T-cell (primary cell): ENCODE data around the gene ZIC2. TPM values are rescaled to one million over a fixed set of nuclear protein-coding genes. Genes with fewer than 3 reads are reported as not detected.
"Not testable (repeated sequence)": the region's sequence is repeated elsewhere in the genome, so short reads cannot be mapped to it uniquely, and the experiment has no call there.

Experiments used
- ATAC-seq, 4 experiments: fragments of 200-7000 bp in 3 of 4; fragments of 150-1000 bp in 1 of 4; cut with Tn5 transposase; replicated peaks in 1 of 4; 1 replicate in 3 of 4; 2 replicates in 1 of 4; pipeline ENCODE4 v1.10.0; 2021; ENCODE audit warnings: moderate library complexity in 3 of 4, mild to moderate bottlenecking in 2 of 4, moderate number of reproducible peaks in 1 of 4
- CTCF ChIA-PET, 2 donors: fragments of 300-600 bp; sonication (Branson Sonifier 250); formaldehyde crosslinking; loops; one replicate each; lab custom pipeline; 2022; ENCODE audit warnings: antibody characterized with exemption in 2 of 2; lab: Charles Lee
- POLR2A ChIA-PET, 2 donors: fragments of 300-600 bp; sonication (Branson Sonifier 250); formaldehyde crosslinking; loops; one replicate each; lab custom pipeline; 2022; ENCODE audit warnings: antibody characterized with exemption in 2 of 2; lab: Charles Lee
- DNase-seq, 35 experiments: peaks; one replicate each; pipeline versions ENCODE4 v3.0.0 to v3.0.0-alpha.2; 2013 to 2023
- H3K27ac ChIP-seq: one replicate; pipeline ENCODE4 v1.5.1; 2013; ENCODE audit warnings: low read length
- H3K27me3 ChIP-seq, 2 experiments: replicated peaks in 1 of 2; 1 replicate in 1 of 2; 2 replicates in 1 of 2; pipeline versions ENCODE4 v1.6.1 to v1.7.0; 2013; ENCODE audit warnings: low read length in 1 of 2, mixed read lengths in 1 of 2; ENCODE audit not compliant: control insufficient read depth in 2 of 2, insufficient read depth in 2 of 2; ENCODE audit errors: extremely low read depth in 1 of 2
- H3K36me3 ChIP-seq, 2 donors: 1 replicate in 1 of 2; 2 replicates in 1 of 2; pipeline versions ENCODE4 v1.6.1 to v1.7.0; 2013; ENCODE audit warnings: low read length in 1 of 2; ENCODE audit not compliant: control insufficient read depth in 2 of 2, insufficient read depth in 1 of 2; ENCODE audit errors: extremely low read depth in 1 of 2
- H3K4me1 ChIP-seq, 2 experiments: 1 replicate in 1 of 2; 2 replicates in 1 of 2; pipeline versions ENCODE4 v1.6.1 to v1.7.0; 2013; ENCODE audit warnings: low read length in 2 of 2, mixed read lengths in 1 of 2; ENCODE audit not compliant: insufficient read depth in 2 of 2, control insufficient read depth in 1 of 2; ENCODE audit errors: extremely low read depth in 1 of 2
- H3K4me3 ChIP-seq, 2 donors: 1 replicate in 1 of 2; 2 replicates in 1 of 2; pipeline versions ENCODE4 v1.5.1 to v1.7.0; 2013; ENCODE audit warnings: mild to moderate bottlenecking in 2 of 2, low read length in 1 of 2, moderate library complexity in 1 of 2; ENCODE audit not compliant: control insufficient read depth in 1 of 2; ENCODE audit errors: extremely low read depth in 1 of 2
- H3K9me3 ChIP-seq: 2 replicates; pipeline ENCODE4 v1.7.0; 2013
- H3K27ac Mint-ChIP-seq, 2 donors: one replicate each; pipeline ENCODE4 v1.8.0; 2020 to 2021; ENCODE audit warnings: mild to moderate bottlenecking in 2 of 2, mixed read lengths in 2 of 2
- H3K27me3 Mint-ChIP-seq, 2 donors: one replicate each; pipeline ENCODE4 v1.8.0; 2021 to 2022; ENCODE audit warnings: mixed read lengths in 2 of 2
- H3K36me3 Mint-ChIP-seq: one replicate; pipeline ENCODE4 v1.8.0; 2021; ENCODE audit warnings: mixed read lengths
- H3K4me1 Mint-ChIP-seq, 3 donors: one replicate each; pipeline ENCODE4 v1.8.0; 2020 to 2022; ENCODE audit warnings: mixed read lengths in 3 of 3, mild to moderate bottlenecking in 1 of 3
- H3K4me3 Mint-ChIP-seq, 3 donors: one replicate each; pipeline ENCODE4 v1.8.0; 2020 to 2022; ENCODE audit warnings: mild to moderate bottlenecking in 3 of 3, mixed read lengths in 3 of 3, moderate library complexity in 3 of 3
- H3K9me3 Mint-ChIP-seq, 3 donors: one replicate each; pipeline ENCODE4 v1.8.0; 2020 to 2022; ENCODE audit warnings: mixed read lengths in 3 of 3
- WGBS: methylation state at CpG from one replicate; pipeline ENCODE4 v1.1.5; 2013; ENCODE audit warnings: missing lambda C conversion rate; ENCODE audit not compliant: insufficient coverage; 5-methylcytosine and 5-hydroxymethylcytosine counted together
- total RNA-seq, 35 experiments: library from RNA in 6 of 35; stranded (reverse) in 6 of 35; fragments of 120-200 nt in 1 of 35; gene quantifications; one replicate each; pipeline versions ENCODE4 v1.2.1 to v1.2.4 and lab custom pipeline; 2013 to 2026

Gene ZIC2
- total RNA-seq, 5 donors from 2014 or later (not counting 1 experiment from before 2014, with no cell fraction given), result 0.10 to 0.88 (median 0.85) TPM; not detected in 2

DNA sequence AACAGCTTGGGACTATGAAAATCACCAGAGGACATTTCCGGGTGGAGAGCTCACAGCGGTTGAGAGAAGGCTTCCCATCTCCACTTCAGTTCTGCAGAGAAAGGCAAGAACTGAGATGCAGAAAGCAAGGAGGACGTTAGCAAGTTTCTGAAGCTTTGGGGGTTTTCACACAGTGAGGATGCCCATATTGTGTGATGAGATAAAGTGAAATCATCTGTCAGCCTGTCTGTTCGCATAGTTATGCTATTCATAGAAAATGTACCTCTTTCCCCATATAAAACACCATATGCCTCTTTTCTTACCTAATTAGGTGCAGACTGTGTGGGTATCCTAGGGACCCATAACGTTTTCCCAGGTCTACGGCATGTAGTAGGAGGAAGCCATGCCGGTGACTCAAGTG, 37.5 kb upstream of the ZIC2 start:
- Histone ChIP-seq H3K36me3 (no peaks in the 10 kb centered on the region), H3K27ac (no peak overlapping the region), H3K9me3 (no peaks in the 10 kb centered on the region), H3K4me1 (no peaks in the 10 kb centered on the region), H3K4me3 (no peak overlapping the region), H3K27me3 (peaks cover 0 to 61% of the 10 kb centered on the region in 2 experiments)
- no peak overlapping the region for H3K27ac Mint-ChIP-seq
- H3K36me3 Mint-ChIP-seq, result no peaks in the 10 kb centered on the region
- POLR2A ChIA-PET, result interaction anchor here in 1 of 2 donors (0.6 kb wide), 1 partner anchor 242 kb away, joined by 3 read pairs; no protein-coding TSS in a partner anchor
- CTCF ChIA-PET, result no interaction called here
- H3K4me3 Mint-ChIP-seq, result no peak overlapping the region
- no CpG with 5 or more reads among the region's 7 CpGs for WGBS
- no peaks in the 10 kb centered on the region for H3K9me3 Mint-ChIP-seq
- DNase-seq (no peak), ATAC-seq (no peak)
- H3K27me3 Mint-ChIP-seq, result peaks cover 53 to 65% of the 10 kb centered on the region in 2 donors
- no peaks in the 10 kb centered on the region for H3K4me1 Mint-ChIP-seq

DNA sequence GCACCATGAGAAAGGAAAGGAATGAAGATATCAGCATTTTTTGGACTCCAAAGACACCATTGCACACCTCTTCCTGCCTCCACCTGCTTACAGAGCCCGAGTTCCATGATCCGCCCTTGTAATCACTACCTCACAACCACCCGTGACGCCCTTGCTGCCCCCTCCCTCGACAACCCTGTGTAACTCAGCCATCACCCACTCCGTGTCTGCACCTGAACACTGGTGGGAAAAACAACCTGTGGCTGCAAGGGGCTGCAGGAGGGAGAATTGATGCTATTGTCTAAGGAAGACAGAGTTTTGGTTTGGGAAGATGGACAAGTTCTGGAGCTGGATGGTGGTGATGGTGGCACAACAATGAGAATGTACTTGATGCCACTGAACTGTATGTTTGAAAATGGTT, 37.0 kb upstream of the ZIC2 start:
- WGBS, result 83% methylated on average over 2 of the region's 6 CpGs
- ATAC-seq, result no peak
- POLR2A ChIA-PET, result interaction anchor here in 1 of 2 donors (0.6 kb wide), 1 partner anchor 241 kb away, joined by 3 read pairs; no protein-coding TSS in a partner anchor

DNA sequence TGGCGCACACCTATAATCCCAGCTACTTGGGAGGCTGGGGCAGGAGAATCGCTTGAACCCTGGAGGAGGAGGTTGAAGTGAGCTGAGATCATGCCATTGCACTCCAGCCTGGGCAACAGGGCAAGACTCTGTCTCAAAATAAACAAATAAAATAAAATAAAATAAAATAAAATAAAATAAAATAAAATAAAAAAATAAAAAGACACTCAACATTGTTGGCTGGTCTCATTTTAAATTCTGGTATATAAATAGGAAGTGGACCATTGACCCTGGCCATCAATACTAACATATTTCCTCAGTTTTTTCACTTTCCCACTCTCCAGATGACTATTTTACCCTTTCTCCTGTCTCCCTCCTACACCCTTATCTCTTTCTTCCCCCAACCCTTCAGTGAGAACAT, 36.1 kb upstream of the ZIC2 start:
- H3K4me1 Mint-ChIP-seq, H3K4me3 ChIP-seq, POLR2A ChIA-PET, H3K27ac Mint-ChIP-seq, H3K4me3 Mint-ChIP-seq, H3K9me3 ChIP-seq, CTCF ChIA-PET, ATAC-seq, H3K4me1 ChIP-seq, H3K27ac ChIP-seq, DNase-seq, H3K9me3 Mint-ChIP-seq, H3K36me3 ChIP-seq, H3K36me3 Mint-ChIP-seq: not testable (repeated sequence)
- peaks cover 61 to 70% of the 10 kb centered on the region in 2 donors for H3K27me3 Mint-ChIP-seq
- WGBS, result no CpG with 5 or more reads among the region's 2 CpGs
- H3K27me3 ChIP-seq, result peaks cover 0 to 61% of the 10 kb centered on the region in 2 experiments

More for the DNA sequence above, 37.0 kb upstream of the ZIC2 start:
- Mint-ChIP-seq H3K9me3 (no peaks in the 10 kb centered on the region), H3K27ac (no peak overlapping the region), H3K4me1 (no peaks in the 10 kb centered on the region), H3K36me3 (no peaks in the 10 kb centered on the region), H3K4me3 (no peak overlapping the region), H3K27me3 (peaks cover 58 to 70% of the 10 kb centered on the region in 2 donors)
- Histone ChIP-seq H3K4me3 (no peak overlapping the region), H3K36me3 (no peaks in the 10 kb centered on the region), H3K27ac (no peak overlapping the region), H3K27me3 (peaks cover 0 to 62% of the 10 kb centered on the region in 2 experiments), H3K9me3 (no peaks in the 10 kb centered on the region), H3K4me1 (no peaks in the 10 kb centered on the region)
- CTCF ChIA-PET, result no interaction called here
- no peak for DNase-seq

DNA sequence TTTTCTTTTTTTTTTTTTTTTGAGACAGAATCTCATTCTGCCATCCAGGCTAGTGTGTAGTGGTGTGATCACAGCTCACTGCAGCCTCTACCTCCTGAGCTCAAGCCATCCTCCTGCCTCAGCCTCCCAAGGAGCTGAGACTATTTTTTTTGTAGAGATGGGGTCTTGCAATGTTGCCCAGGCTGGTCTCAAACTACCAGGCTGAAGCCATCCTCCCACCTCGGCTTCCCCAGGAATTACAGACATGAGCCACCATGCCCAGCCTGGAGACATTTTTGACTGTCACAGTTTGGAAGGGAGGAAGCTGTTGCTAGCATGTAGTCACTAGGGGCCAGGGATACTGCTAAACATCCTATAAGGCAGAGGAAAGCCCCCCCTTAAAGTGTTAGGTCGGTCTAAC, 33.9 kb upstream of the ZIC2 start:
- H3K4me1 ChIP-seq, result no peaks in the 10 kb centered on the region
- ATAC-seq (no peak), DNase-seq (no peak)
- Mint-ChIP-seq H3K27me3 (peaks cover 58 to 70% of the 10 kb centered on the region in 2 donors), H3K4me3 (no peak overlapping the region), H3K27ac (no peak overlapping the region), H3K9me3 (no peaks in the 10 kb centered on the region), H3K36me3 (no peaks in the 10 kb centered on the region), H3K4me1 (no peaks in the 10 kb centered on the region)
- H3K27ac ChIP-seq, result no peak overlapping the region
- no peaks in the 10 kb centered on the region for H3K9me3 ChIP-seq
- no CpG with 5 or more reads among the region's 2 CpGs for WGBS
- CTCF ChIA-PET, result no interaction called here
- POLR2A ChIA-PET, result no interaction called here
- H3K4me3 ChIP-seq, result no peak overlapping the region
- no peaks in the 10 kb centered on the region for H3K36me3 ChIP-seq
- H3K27me3 ChIP-seq, result peaks cover 6 to 63% of the 10 kb centered on the region in 2 experiments

DNA sequence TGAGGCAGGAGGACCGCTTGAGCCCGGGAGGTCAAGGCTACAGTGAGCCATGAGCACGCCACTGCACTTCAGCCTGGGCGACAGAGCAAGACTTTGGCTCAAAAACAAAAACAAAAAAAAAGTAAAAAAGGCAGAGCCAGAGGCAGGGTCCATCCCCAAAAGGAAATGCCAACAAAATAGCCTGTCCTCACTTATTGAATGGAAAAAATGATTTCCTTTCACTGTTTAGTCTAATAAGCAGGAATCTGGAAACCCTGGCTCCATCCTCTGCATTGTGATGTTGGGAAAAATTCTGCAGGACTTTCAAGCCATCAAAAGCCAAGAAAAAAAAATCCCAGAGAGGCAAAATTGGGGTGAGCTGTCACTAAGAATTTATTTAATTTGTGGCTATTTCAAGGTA, 33.2 kb upstream of the ZIC2 start:
- POLR2A ChIA-PET, result no interaction called here
- no peak for ATAC-seq
- CTCF ChIA-PET, result no interaction called here
- Mint-ChIP-seq H3K9me3 (no peaks in the 10 kb centered on the region), H3K36me3 (no peaks in the 10 kb centered on the region), H3K4me3 (no peak overlapping the region), H3K4me1 (no peaks in the 10 kb centered on the region), H3K27ac (no peak overlapping the region), H3K27me3 (peaks cover 57 to 74% of the 10 kb centered on the region in 2 donors)
- DNase-seq, result no peak
- no peaks in the 10 kb centered on the region for H3K9me3 ChIP-seq
- H3K36me3 ChIP-seq, result no peaks in the 10 kb centered on the region
- H3K27ac ChIP-seq, result no peak overlapping the region
- H3K4me1 ChIP-seq, result no peaks in the 10 kb centered on the region
- WGBS, result 94% methylated on average over 3 of the region's 4 CpGs
- no peak overlapping the region for H3K4me3 ChIP-seq
- peaks cover 6 to 63% of the 10 kb centered on the region in 2 experiments for H3K27me3 ChIP-seq

DNA sequence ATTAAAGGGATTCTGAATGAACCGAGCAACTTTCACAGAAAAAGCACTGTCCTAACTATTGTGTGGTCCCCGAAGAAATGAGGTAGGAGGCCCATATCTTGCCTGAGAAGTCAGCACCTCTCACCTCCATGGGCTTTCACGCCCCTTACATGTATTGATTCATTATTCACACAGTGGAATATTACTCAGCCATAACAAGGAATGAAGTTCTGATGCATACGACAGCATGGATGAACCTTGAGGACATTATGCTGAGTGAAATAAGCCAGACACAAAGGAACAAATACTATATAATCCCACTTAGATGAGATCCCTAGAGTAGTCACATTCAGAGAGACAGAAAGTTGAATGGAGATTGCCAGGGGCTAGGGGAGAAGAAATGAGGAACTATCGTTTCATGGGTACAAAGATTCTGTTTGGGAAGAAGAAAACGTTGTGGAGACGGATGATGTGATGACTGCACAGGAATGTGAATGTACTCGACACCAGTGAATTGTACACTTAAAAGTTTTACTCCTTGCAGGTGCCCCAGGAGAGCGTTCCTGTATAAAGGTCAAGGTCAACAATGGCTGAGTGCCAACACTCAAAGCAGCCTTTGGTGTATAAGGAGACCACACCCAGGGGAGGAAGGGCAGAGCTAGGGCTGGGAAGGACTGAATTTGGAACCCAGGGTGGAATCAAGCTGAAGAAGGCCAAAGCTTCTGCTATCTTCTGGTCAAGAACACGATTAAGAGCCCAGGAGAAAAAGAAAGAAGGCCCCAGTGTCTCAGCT, 32.5 kb upstream of the ZIC2 start:
- H3K27me3 Mint-ChIP-seq, result peaks cover 60 to 78% of the 10 kb centered on the region in 2 donors
- peaks cover 6 to 65% of the 10 kb centered on the region in 2 experiments for H3K27me3 ChIP-seq
- no peaks in the 10 kb centered on the region for H3K36me3 ChIP-seq
- H3K9me3 Mint-ChIP-seq, result no peaks in the 10 kb centered on the region
- no peak overlapping the region for H3K27ac ChIP-seq
- H3K9me3 ChIP-seq, result no peaks in the 10 kb centered on the region
- H3K27ac Mint-ChIP-seq, result no peak overlapping the region
- WGBS, result 74% methylated on average over 7 of the region's 10 CpGs
- CTCF ChIA-PET, result no interaction called here
- DNase-seq (no peak), ATAC-seq (no peak)
- H3K4me3 Mint-ChIP-seq, result no peak overlapping the region
- H3K36me3 Mint-ChIP-seq, result no peaks in the 10 kb centered on the region
- POLR2A ChIA-PET, result no interaction called here
- no peaks in the 10 kb centered on the region for H3K4me1 Mint-ChIP-seq
- H3K4me1 ChIP-seq, result no peaks in the 10 kb centered on the region
- no peak overlapping the region for H3K4me3 ChIP-seq
